Measurements from ENCODE around the gene GLT8D2.
"Not testable (repeated sequence)": the region's sequence is repeated elsewhere in the genome, so short reads cannot be mapped to it uniquely, and the experiment has no call there.

Gene GLT8D2

GRCh38 chr12:104049278-104049902 is 597 bp downstream of the GLT8D2 start:
- no peak for DNase-seq

GRCh38 chr12:104048811-104049210 is 1.2 kb downstream of the GLT8D2 start:
- DNase-seq = no peak

GRCh38 chr12:104048162-104048561 is 1.8 kb downstream of the GLT8D2 start:
- no peak for DNase-seq

GRCh38 chr12:104046306-104046705 is 3.7 kb downstream of the GLT8D2 start:
- DNase-seq = no peak

- no peak for DNase-seq
Measured at GRCh38 chr12:104044158-104044557, 5.8 kb downstream of the GLT8D2 start.

- no peak for DNase-seq
Measured at GRCh38 chr12:104042580-104042979, 7.4 kb downstream of the GLT8D2 start.

DNA sequence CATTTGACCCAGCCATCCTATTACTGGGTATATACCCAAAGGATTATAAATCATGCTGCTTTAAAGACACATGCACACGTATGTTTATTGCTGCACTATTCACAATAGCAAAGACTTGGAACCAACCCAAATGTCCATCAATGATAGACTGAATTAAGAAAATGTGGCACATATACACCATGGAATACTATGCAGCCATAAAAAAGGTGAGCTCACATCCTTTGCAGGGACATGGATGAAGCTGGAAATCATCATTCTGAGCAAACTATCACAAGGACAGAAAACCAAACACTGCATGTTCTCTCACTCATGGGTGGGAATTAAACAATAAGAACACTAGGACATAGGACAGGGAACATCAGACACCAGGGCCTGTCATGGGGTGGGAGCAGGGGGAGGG is 10.2 kb downstream of the GLT8D2 start:
- DNase-seq = not testable (repeated sequence)

DNA sequence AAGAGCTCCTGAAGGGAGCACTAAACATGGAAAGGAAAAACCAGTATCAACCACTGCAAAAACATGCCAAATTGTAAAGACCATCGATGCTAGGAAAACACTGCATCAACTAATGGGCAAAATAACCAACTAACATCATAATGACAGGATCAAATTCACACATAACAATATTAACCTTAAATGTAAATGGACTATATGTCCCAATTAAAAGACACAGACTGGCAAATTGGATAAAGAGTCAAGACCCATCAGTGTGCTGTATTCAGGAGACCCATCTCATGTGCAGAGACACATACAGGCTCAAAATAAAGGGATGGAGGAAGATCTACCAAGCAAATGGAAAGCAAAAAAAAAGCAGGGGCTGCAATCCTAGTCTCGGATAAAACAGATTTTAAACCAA is 13.8 kb downstream of the GLT8D2 start:
- DNase-seq = not testable (repeated sequence)

- DNase-seq = not testable (repeated sequence)
Measured at GRCh38 chr12:104030596-104030995, 19.4 kb downstream of the GLT8D2 start.

DNA sequence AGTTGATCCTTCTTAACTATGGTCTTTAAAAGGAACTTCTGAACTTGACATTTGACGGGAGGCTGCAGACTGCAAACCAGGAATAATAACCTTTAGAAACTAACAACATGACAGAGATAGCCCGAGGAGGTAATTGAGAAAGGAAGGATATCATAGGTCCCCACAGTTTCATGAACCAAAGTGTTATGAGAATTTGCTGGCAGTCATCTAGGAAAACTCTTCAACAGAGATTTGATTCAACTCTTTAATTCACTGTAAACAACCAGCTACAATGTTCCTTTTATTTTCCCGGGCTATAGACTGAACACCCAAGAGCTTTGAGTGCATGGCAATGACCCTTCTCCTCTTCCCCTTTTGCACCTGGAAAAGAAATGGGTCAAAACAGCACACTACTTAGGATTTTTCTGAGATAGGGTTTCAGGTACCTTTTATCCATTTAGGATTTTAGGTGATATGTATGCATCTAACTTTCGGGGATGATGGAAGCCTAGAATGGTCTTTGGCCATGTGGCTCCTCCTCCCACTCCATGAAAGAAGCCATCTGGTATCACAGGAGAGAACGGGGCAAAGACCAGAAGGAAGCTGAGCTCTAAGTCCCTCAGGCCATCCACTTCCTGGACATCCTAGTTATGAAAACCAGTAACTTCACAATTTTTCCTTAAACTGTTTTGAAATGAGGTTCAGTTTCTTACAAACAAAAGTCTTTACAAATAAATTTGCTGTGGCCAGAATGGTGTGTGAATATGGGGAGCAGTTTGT is 23.0 kb downstream of the GLT8D2 start:
- DNase-seq = no peak

DNA sequence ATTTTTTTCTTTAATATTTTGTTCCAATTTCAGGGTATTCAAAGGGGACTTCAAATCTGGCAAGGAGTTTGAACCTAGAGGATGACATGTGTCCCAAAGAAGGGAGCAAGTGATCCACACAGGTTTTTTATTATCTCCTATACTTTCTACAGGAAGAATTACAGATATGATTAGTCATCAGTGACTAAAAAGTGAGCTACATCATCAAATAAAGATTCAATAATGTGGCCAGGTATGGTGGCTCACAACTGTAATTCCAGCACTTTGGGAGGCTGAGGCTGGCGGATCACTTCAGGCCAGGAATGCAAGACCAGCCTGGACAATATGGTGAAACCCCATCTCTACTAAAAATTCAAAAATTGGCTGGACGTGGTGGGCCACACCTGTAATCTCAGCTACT is 24.2 kb downstream of the GLT8D2 start:
- DNase-seq = no peak

GRCh38 chr12:104024348-104024747 is 25.6 kb downstream of the GLT8D2 start:
- DNase-seq = no peak

- no peak for DNase-seq
Measured at GRCh38 chr12:104023710-104024109, 26.3 kb downstream of the GLT8D2 start.

GRCh38 chr12:104022786-104023185 is 27.2 kb downstream of the GLT8D2 start:
- DNase-seq = no peak

GRCh38 chr12:104021862-104022261 is 28.1 kb downstream of the GLT8D2 start:
- DNase-seq = not testable (repeated sequence)

GRCh38 chr12:104012331-104012730 is 37.7 kb downstream of the GLT8D2 start:
- no peak for DNase-seq

- DNase-seq = no peak
Measured at GRCh38 chr12:104011253-104011652, 38.7 kb downstream of the GLT8D2 start.

- DNase-seq = no peak
Measured at GRCh38 chr12:104010606-104011169, 39.3 kb downstream of the GLT8D2 start.

GRCh38 chr12:104010121-104010520 is 39.9 kb downstream of the GLT8D2 start:
- DNase-seq = no peak

- DNase-seq = no peak
Measured at GRCh38 chr12:104006929-104007328, 43.1 kb downstream of the GLT8D2 start.

DNA sequence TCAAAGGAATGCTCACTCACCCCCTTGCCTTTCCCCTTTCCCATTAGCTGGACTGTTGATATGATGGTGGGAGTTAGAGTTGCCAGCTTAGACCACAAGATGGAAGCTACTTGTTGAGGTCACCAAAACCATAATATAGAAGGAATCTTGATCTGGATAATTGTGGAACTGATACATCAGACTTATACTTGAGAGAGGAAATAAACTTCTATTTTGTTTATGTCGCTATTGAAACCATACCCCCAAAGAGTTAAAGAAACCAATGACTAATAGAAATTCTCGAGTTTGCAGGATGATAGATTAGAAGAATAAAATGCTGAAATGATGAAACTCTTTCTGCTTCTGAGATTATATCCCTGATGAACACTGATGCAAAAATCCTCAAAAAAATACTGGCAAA is 46.4 kb downstream of the GLT8D2 start:
- no peak for DNase-seq

DNA sequence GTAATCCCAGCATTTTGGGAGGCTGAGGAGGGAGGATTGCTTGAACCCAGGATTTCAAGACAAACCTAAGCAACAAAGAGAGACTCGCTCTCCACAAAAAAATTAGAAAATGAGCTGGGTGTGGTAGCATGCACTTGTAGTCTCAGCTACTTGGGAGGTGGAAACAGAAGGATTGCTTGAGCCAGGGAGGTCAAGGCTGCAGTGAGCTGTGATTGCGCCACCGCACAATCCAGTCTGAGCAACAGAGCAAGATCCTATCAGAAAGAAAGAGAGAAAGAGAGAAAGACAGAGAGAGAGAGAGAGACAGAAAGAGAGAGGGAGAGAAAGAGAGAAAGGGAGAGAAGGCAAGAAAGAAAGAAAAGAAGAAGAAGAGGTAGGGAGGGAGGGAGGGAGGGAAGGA is 47.3 kb downstream of the GLT8D2 start:
- DNase-seq = no peak

- DNase-seq = no peak
Measured at GRCh38 chr12:104000807-104001434, 49.1 kb downstream of the GLT8D2 start.

DNA sequence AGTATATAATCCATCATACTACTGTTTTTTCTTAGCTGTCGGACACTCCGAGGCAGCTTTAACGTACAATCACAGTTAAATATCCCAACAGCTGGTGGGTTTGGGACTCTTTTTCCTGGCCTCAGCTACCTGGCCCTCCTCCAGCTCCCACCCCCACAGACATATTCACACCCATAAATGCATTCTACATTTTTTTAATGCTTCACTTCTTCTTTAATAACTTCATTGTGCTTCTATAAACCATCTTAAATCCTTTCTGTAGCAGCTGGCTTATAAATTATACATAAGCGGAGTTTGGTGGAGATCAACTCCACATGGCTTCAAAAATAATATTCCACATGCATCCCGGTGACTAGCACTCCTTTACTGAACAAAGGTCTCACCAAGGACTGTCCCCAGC is 51.0 kb downstream of the GLT8D2 start:
- DNase-seq = no peak
